A204.1 (cell line): ENCODE data around the gene NSD1.

Experiments used
- FAIRE-seq: peaks from 2 replicates; lab custom pipeline; 2012; peaks lifted over from hg19 to GRCh38; lab: Jason Lieb, UNC

Gene NSD1

GRCh38 chr5:177179431-177179830 is 45.9 kb downstream of the NSD1 start:
- FAIRE-seq = no peak

GRCh38 chr5:177183142-177183541 is 49.6 kb downstream of the NSD1 start:
- FAIRE-seq = no peak

GRCh38 chr5:177183766-177184360 is 50.3 kb downstream of the NSD1 start:
- no peak for FAIRE-seq

GRCh38 chr5:177185993-177186392 is 52.4 kb downstream of the NSD1 start:
- no peak for FAIRE-seq

- FAIRE-seq = no peak
Observed at GRCh38 chr5:177186645-177187044, 53.1 kb downstream of the NSD1 start.

GRCh38 chr5:177188775-177189174 is 55.2 kb downstream of the NSD1 start:
- no peak for FAIRE-seq

GRCh38 chr5:177189416-177189815 is 55.8 kb downstream of the NSD1 start:
- FAIRE-seq = no peak

GRCh38 chr5:177189965-177190364 is 56.4 kb downstream of the NSD1 start:
- no peak for FAIRE-seq

- FAIRE-seq = no peak
Observed at GRCh38 chr5:177194268-177194667, 60.7 kb downstream of the NSD1 start.

GRCh38 chr5:177195307-177195952 is 61.9 kb downstream of the NSD1 start:
- no peak for FAIRE-seq

- FAIRE-seq = no peak
Observed at GRCh38 chr5:177198738-177199137, 65.2 kb downstream of the NSD1 start.

GRCh38 chr5:177204281-177204680 is 70.7 kb downstream of the NSD1 start:
- FAIRE-seq = no peak

- no peak for FAIRE-seq
Observed at GRCh38 chr5:177209610-177210009, 76.0 kb downstream of the NSD1 start.

- FAIRE-seq = no peak
Observed at GRCh38 chr5:177212242-177212641, 78.7 kb downstream of the NSD1 start.

GRCh38 chr5:177220576-177220975 is 87.0 kb downstream of the NSD1 start:
- no peak for FAIRE-seq

GRCh38 chr5:177222269-177222668 is 88.7 kb downstream of the NSD1 start:
- FAIRE-seq = no peak

- no peak for FAIRE-seq
Observed at GRCh38 chr5:177225798-177226197, 92.2 kb downstream of the NSD1 start.

GRCh38 chr5:177226860-177227259 is 93.3 kb downstream of the NSD1 start:
- FAIRE-seq = no peak

GRCh38 chr5:177228751-177229150 is 95.2 kb downstream of the NSD1 start:
- FAIRE-seq = no peak

GRCh38 chr5:177230660-177231059 is 97.1 kb downstream of the NSD1 start:
- FAIRE-seq = no peak

GRCh38 chr5:177231479-177232250 is 98.1 kb downstream of the NSD1 start:
- no peak for FAIRE-seq

- no peak for FAIRE-seq
Observed at GRCh38 chr5:177232358-177232757, 98.8 kb downstream of the NSD1 start.

- no peak for FAIRE-seq
Observed at GRCh38 chr5:177232761-177233160, 99.2 kb downstream of the NSD1 start.

GRCh38 chr5:177233206-177233605 is 99.6 kb downstream of the NSD1 start:
- FAIRE-seq = no peak
